ENCODE measurements around the gene CGB3. TPM values are rescaled to one million over a fixed set of nuclear protein-coding genes. Genes with fewer than 3 reads are reported as not detected.

The CGB3 gene
- not detected in 2 replicates for total RNA-seq

DNA sequence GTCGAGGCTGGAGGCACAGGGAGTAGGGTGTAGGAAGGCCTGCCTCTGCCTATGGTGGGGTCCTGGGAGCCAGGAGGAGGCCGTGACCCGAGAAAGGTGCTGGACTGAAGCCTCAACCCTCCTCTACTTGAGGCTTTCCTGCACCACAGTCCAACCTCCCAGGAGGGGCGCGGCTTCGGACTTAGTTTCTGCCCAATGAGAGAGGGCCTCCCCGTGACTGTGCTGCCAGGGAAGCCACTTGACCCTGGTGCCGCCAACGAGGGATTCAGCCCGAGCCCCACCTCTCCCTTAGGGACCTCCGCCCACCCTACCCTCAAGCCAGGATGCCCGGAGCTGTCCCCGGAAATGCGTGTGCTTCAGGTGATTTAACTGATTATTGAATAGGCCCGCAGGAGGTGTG, at the start of gene CGB3:
Gene CGB3 (minus strand): TSS at position 101 of the 400 bp plus-strand sequence. CDS start 362 bp downstream, outside the sequence.

DNA sequence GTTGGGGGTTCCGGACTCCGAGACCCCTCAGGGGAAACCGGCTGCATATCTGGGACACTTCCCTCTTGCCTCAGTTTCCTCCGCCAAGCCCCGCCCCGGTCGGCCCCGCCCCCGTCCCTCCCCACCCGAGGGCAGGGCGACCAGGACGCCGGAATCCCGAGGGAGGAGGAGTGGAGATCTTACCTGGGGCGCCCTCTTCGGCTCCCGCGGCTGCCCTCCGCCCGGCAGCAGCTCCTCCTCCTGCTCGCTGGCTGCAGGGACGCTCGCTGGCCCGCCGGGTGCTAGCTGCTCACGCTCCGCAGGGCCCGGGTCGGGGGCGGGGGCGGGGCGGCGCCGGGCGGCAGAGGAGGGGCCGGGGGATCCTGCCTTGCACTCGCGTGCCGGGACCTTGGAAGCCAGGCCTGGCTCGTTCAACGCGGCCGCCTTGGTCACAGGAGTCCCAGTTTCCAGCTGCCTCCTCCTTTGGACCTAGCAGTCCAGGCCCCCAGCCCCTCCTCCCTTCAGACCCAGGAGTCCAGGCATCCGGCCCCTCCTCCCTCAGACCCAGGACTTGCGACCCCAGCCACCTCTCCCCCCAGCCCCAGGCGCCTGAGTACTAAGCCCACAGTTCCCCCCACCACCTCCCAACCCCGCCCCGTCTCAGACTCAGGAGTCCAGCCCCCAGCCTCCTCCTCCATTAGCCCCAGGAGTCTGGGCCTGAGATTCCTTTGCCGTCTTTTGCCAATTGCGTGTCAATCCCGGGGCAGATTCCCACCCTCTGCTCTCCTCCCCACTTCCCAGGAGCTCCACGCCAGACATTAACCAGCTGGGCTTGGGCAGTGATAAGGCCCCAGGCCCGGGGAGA, 40.9 kb upstream of the CGB3 start, which contains the start of gene NTF4:
Gene NTF4 (minus strand): TSS at position 51 of the 844 bp plus-strand sequence. CDS start 2,821 bp downstream, outside the sequence.

DNA sequence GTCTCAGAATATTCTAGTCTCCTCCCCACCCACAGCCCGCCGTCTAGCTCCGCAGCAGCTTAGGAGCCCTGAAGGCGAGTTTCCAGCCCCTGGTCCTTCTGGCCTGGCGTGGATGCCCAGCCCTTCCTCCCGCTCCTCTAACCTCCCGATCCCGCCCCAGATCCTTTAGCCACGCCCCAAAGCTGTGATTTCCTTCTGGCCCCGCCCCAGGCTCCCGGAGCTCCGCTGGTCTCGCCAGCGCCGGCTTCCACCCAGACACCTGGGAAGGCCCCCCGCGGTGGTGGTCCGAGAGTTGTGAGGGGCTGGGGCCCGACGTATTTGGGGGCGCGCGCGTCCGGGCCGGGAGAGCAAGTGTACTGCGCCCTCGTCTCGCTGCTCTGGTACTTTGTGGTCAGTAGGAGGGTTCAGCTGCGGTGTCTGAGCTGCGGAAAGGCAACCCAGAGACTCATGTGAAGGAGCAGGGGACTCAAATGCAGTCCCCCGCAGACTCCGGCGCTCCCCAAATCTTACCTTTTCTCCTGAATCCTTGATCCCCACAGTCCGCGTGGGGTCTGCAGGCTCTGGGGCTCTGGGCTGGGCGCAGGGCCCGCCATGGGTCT, 33.6 kb upstream of the CGB3 start, which contains the start of gene CGB7:
Gene CGB7 (minus strand): TSS at position 114 of the 599 bp plus-strand sequence. CDS start 2,374 bp downstream, outside the sequence.

DNA sequence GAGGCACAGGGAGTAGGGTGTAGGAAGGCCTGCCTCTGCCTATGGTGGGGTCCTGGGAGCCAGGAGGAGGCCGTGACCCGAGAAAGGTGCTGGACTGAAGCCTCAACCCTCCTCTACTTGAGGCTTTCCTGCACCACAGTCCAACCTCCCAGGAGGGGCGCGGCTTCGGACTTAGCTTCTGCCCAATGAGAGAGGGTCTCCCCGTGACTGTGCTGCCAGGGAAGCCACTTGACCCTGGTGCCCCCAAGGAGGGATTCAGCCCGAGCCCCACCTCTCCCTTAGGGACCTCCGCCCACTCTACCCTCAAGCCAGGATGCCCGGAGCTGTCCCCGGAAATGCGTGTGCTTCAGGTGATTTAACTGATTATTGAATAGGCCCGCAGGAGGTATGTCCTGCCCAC, 24.9 kb upstream of the CGB3 start, which contains the start of gene CGB8:
Gene CGB8 (minus strand): TSS at position 101 of the 400 bp plus-strand sequence. CDS start 372 bp downstream, outside the sequence.

DNA sequence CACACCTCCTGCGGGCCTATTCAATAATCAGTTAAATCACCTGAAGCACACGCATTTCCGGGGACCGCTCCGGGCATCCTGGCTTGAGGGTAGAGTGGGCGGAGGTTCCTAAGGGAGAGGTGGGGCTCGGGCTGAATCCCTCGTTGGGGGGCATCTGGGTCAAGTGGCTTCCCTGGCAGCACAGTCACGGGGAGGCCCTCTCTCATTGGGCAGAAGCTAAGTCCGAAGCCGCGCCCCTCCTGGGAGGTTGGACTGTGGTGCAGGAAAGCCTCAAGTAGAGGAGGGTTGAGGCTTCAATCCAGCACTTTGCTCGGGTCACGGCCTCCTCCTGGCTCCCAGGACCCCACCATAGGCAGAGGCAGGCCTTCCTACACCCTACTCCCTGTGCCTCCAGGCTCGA, 19.4 kb upstream of the CGB3 start, which contains the start of gene CGB5:
Gene CGB5 (plus strand): TSS at position 301 of the 400 bp plus-strand sequence. CDS start 362 bp downstream, outside the sequence.

DNA sequence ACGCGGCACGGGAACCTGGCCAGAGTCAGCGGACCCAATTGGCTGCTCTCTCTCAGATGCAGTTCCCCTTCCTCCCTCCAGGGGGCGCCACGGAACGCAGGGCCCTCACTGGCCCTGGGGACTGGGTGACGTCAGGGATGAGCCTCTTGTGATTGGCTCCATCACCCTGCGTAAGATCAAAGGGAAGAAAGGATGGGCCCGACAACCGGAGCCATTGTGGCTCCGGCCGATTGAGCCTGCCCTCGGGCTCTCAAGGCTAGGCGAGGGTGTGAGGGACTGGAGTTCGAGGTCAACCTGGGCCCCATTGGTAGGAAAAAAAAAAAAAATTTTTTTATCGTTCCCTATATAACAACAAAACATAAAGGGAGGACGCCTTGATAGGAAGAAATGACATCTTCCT, 12.7 kb upstream of the CGB3 start, which contains the start of gene CGB1:
Gene CGB1 (minus strand): TSS at position 81 of the 400 bp plus-strand sequence. CDS start 184 bp downstream, outside the sequence.

DNA sequence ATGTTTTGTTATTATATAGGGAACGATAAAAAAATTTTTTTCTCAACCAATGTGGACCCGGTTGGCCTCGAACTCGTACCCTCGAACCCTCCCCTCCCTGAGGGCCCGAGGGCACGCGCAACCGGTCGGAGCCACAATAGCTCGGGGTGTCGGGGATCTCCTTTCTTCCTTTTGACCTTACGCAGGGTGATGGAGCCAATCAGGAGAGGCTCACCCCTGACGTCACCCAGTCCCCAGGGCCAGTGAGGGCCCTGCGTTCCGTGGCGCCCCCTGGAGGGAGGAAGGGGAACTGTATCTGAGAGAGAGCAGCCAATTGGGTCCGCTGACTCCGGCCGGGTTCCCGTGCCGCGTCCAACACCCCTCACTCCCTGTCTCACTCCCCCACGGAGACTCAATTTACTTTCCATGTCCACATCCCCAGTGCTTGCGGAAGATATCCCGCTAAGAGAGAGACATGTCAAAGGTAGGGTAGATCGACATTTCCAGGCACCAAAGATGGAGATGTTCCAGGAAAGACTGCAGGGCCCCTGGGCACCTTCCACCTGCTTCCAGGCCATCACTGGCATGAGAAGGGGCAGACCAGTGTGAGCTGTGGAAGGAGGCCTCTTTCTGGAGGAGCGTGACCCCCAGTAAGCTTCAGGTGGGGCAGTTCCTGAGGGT, 7.6 kb upstream of the CGB3 start, which contains the start of gene CGB2:
Gene CGB2 (plus strand): TSS at position 249 of the 660 bp plus-strand sequence. CDS start 206 bp downstream, at position 455.

DNA sequence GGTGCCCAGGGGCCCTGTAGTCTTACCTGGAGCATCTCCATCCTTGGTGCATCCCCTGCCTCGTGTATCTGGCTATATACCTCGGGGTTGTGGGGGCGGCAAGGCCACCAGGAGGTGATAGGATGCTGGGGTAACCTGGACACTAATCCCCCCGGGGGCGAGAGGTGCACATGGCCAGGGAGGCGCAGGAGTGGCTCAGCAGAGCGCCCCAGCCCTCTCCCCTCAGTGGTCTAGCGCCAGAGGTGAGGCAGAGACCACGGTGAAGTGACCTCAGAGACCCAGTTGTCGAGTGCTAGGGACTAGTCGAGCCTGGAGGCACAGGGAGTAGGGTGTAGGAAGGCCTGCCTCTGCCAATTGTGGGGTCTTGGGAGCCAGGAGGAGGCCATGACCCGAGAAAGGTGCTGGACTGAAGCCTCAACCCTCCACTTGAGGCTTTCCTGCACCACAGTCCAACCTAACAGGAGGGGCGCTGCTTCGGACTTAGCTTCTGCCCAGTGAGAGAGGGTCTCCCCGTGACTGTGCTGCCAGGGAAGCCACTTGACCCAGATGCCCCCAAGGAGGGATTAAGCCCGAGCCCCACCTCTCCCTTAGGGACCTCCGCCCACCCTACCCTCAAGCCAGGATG, 7.0 kb downstream of the CGB3 start, which contains the start of gene LHB:
Gene LHB (minus strand): TSS at position 51 of the 625 bp plus-strand sequence. CDS start 10 bp downstream, at position 41.

DNA sequence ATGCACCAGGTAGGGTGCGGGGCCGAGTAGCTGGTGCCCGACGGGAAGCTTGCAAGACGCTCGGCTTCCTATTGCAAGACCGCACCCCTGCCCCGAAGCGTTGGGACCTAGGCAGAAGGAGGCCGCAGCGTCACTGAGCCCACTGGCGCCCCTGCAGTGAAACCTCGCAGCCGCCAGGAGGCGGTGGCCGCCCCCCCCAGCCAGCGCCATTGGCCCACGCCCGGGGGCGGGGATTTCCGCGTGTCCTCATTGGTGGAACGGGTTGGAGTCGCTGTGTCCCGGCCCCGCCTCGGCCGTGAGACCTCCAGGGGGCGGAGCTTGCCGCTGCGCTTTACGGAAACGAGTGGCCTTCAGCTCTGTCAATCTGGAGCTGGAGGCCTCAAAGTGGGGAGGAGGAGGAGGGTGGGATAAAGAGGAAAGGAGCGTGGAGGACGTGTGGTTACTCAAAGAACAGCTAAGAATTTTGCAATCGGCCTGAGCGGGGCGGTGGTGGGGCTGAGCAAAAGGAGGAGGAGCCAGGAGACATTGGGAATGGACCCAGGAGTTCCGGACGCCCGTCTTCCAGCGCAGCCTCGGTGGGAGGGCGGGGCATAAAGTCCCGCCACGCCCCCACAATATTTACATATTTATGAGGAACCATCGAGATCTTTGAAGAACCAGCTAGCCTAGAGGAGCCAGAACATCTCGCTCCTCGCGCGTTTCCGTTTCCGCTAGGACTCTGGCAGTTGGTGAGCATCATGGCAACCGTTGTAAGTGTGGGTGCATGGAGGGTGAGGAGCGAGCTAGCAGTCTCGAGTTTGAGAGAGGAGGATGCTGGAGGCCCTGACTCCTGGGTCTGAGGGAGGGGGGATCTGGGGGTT, 30.7 kb downstream of the CGB3 start, which contains the start of the genes GYS1 and RUVBL2:
Gene GYS1 (minus strand): TSS at position 135 of the 860 bp plus-strand sequence. CDS start 197 bp downstream, outside the sequence.
Gene RUVBL2 (plus strand): TSS at position 713 of the 860 bp plus-strand sequence. CDS start 25 bp downstream, at position 738.

Other genes starting within 250 kb of the CGB3 start
- gene BCAT2, start 213.3 kb downstream of the CGB3 start, total RNA-seq, result 26.6 and 28.4 TPM in 2 replicates
- gene HSD17B14, start 187.8 kb downstream of the CGB3 start, total RNA-seq, result 6.8 and 7.3 TPM in 2 replicates
- gene PLEKHA4, start 155.7 kb downstream of the CGB3 start, total RNA-seq, result 6.5 and 10.6 TPM in 2 replicates
- gene PPP1R15A, start 151.9 kb downstream of the CGB3 start, total RNA-seq, result 51.6 and 53.1 TPM in 2 replicates
- gene TULP2, start 125.6 kb downstream of the CGB3 start, total RNA-seq, result 0.28 and 0.55 TPM in 2 replicates
- gene NUCB1, start 124.0 kb downstream of the CGB3 start, total RNA-seq, result 117 and 149 TPM in 2 replicates
- 0.14 and 0.18 TPM in 2 replicates for gene DHDH, start 90.6 kb downstream of the CGB3 start, total RNA-seq
- gene BAX, start 69.5 kb downstream of the CGB3 start, total RNA-seq, result 77.2 and 141 TPM in 2 replicates
- gene FTL, start 59.0 kb downstream of the CGB3 start, total RNA-seq, result 5,813 and 7,581 TPM in 2 replicates
- 29.0 and 45.9 TPM in 2 replicates for gene GYS1, start 31.0 kb downstream of the CGB3 start, total RNA-seq
- 201 and 206 TPM in 2 replicates for gene RUVBL2, start 30.4 kb downstream of the CGB3 start, total RNA-seq
- not detected in 2 replicates for gene LHB, start 7.2 kb downstream of the CGB3 start, total RNA-seq
- gene CGB2, start 7.6 kb upstream of the CGB3 start, total RNA-seq, result not detected in 2 replicates
- not detected in 2 replicates for gene CGB1, start 12.6 kb upstream of the CGB3 start, total RNA-seq
- not detected in 2 replicates for gene CGB5, start 19.5 kb upstream of the CGB3 start, total RNA-seq
- gene CGB8, start 24.8 kb upstream of the CGB3 start, total RNA-seq, result not detected in 2 replicates
- 0.09 and 0.14 TPM in 2 replicates for gene CGB7, start 33.4 kb upstream of the CGB3 start, total RNA-seq
- gene NTF4, start 40.5 kb upstream of the CGB3 start, total RNA-seq, result not detected in 2 replicates
- gene KCNA7, start 48.4 kb upstream of the CGB3 start, total RNA-seq, result not detected in 2 replicates
- gene SNRNP70, start 61.1 kb upstream of the CGB3 start, total RNA-seq, result 106 and 162 TPM in 2 replicates
- 8.9 and 11.0 TPM in 2 replicates for gene LIN7B, start 90.0 kb upstream of the CGB3 start, total RNA-seq
- gene C19orf73, start 94.8 kb upstream of the CGB3 start, total RNA-seq, result 0.28 and 0.83 TPM in 2 replicates
- 1.4 and 1.6 TPM in 2 replicates for gene PPFIA3, start 95.2 kb upstream of the CGB3 start, total RNA-seq
- gene HRC, start 131.1 kb upstream of the CGB3 start, total RNA-seq, result 0.09 TPM in 1 of 2 replicates, not detected in the other
- 9.1 and 16.5 TPM in 2 replicates for gene TRPM4, start 133.5 kb upstream of the CGB3 start, total RNA-seq